Lower lobe of right lung (tissue), 2 donors: ENCODE data around the gene AKT1. TPM values are rescaled to one million over a fixed set of nuclear protein-coding genes. Genes with fewer than 3 reads are reported as not detected.

Source experiments
- ATAC-seq, 2 donors: fragments of 200-7000 bp; cut with Tn5 transposase; one replicate each; pipeline ENCODE4 v1.9.1; 2020 to 2022; ENCODE audit warnings: mild to moderate bottlenecking in 2 of 2, moderate library complexity in 2 of 2
- DNase-seq: peaks from one replicate; pipeline ENCODE4 v3.0.0-alpha.2; 2020
- H3K27ac ChIP-seq: fragments of 200-600 bp; one replicate; pipeline ENCODE4 v1.8.0; 2022
- H3K27me3 ChIP-seq: fragments of 200-600 bp; one replicate; pipeline ENCODE4 v1.8.0; 2022; ENCODE audit warnings: low read depth
- H3K36me3 ChIP-seq: fragments of 200-600 bp; one replicate; pipeline ENCODE4 v1.8.0; 2022; ENCODE audit warnings: mild to moderate bottlenecking
- H3K4me1 ChIP-seq: fragments of 200-600 bp; one replicate; pipeline ENCODE4 v1.8.0; 2022
- H3K4me3 ChIP-seq: fragments of 200-600 bp; one replicate; pipeline ENCODE4 v1.8.0; 2022; ENCODE audit warnings: mild to moderate bottlenecking
- H3K9me3 ChIP-seq: fragments of 200-600 bp; one replicate; pipeline ENCODE4 v1.8.0; 2022
- CTCF ChIP-seq: fragments of 200-600 bp; IDR thresholded peaks from one replicate; pipeline ENCODE4 v1.8.0; 2022; ENCODE audit warnings: antibody characterized with exemption, mild to moderate bottlenecking
- intact Hi-C: fragments of 100-400 bp; cut with DNase I; formaldehyde crosslinking; loops from one replicate; pipeline ENCODE4 v1.11.0; 2022
- total RNA-seq: library from RNA; stranded (reverse); fragmentation: NEBNext Ultra II Directional; extraction: Animal tissue kit (Norgen Biotek cat#: 25700); gene quantifications from one replicate; pipeline ENCODE4 v1.2.1, GENCODE V29; 2021
- donor health status: DM: no; HTN: yes; CAD: no; lungs with severe emphysema.

AKT1 gene
- total RNA-seq, 1 donor from 2014 or later = 154 TPM

- peak; percentile 83 for DNase-seq
- Histone ChIP-seq H3K4me1 (peaks cover 15% of the 10 kb centered on the region), H3K27me3 (no peaks in the 10 kb centered on the region), H3K4me3 (peak within 1 kb of the TSS; percentile 84), H3K36me3 (peaks cover 19% of the 10 kb centered on the region), H3K27ac (peak within 1 kb of the TSS; percentile 69), H3K9me3 (no peaks in the 10 kb centered on the region)
- intact Hi-C loops = no loop called here
- TF ChIP-seq CTCF = peak; percentile 96
- ATAC-seq = peak; percentile 87 to 90
Observed at GRCh38 chr14:104723651-104724406, 71.7 kb downstream of the AKT1 start, which contains the start of gene ADSS1. ADSS1 (plus strand) TSS chr14:104724229; CDS start chr14:104724271, 42 bp downstream.

DNA sequence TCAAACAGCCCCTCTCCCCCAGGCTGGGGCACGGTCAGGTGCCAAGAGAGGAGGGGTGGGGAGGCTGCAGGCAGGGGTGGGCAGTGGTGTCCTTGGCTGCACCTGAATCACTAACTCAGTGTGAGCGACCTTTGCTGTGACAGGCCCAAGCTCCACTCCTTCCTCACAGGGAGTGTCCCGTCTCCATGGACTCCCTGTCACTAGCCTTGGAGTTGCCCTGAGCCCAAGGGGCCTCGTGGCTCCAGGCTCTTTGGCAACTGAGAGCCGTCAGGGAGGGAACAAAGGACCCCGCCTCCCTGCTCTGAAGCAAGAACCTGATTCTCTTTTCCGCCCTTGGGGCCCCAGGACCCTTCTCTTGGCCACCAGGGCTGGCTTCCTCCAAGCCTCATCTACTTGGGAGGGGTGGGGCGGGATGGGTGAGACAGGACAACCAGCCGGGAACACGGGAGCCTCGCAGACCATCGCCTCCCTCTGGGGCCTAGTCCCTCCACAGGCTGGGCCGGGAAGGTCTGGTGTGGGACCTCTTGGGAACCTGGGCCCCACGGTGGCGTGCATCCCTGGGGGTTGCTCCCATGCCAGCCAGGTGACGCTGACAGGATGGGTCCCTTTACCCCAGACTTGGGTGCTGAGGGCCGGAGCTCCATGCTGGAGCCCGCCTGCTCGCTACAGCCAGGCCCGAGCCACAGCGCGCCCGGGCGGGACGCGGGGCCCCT lies 72.5 kb downstream of the AKT1 start:
- Histone ChIP-seq H3K36me3 (peaks cover 24% of the 10 kb centered on the region), H3K4me3 (peak overlapping the region; percentile 84), H3K4me1 (peaks cover 15% of the 10 kb centered on the region), H3K27ac (peak overlapping the region; percentile 69), H3K9me3 (no peaks in the 10 kb centered on the region), H3K27me3 (no peaks in the 10 kb centered on the region)
- DNase-seq (no peak), ATAC-seq (no peak)
- TF ChIP-seq CTCF = no peak
- intact Hi-C loops = no loop called here

GRCh38 chr14:104721505-104722431 lies 73.8 kb downstream of the AKT1 start:
- Histone ChIP-seq H3K27ac (no peak overlapping the region), H3K36me3 (peaks cover 30% of the 10 kb centered on the region), H3K9me3 (no peaks in the 10 kb centered on the region), H3K27me3 (no peaks in the 10 kb centered on the region), H3K4me3 (no peak overlapping the region), H3K4me1 (peaks cover 15% of the 10 kb centered on the region)
- DNase-seq = no peak
- no peak for TF ChIP-seq CTCF
- ATAC-seq = no peak
- intact Hi-C loops = no loop called here

Other genes with a start within 250 kb of the AKT1 start
- gene C14orf180, start 216.0 kb downstream of the AKT1 start, total RNA-seq = 0.18 TPM
- not detected for gene TMEM179, start 191.0 kb downstream of the AKT1 start, total RNA-seq
- gene INF2, start 106.1 kb downstream of the AKT1 start, total RNA-seq = 116 TPM
- 5.1 TPM for gene ADSS1, start 71.5 kb downstream of the AKT1 start, total RNA-seq
- 66.3 TPM for gene SIVA1, start 42.6 kb downstream of the AKT1 start, total RNA-seq
- gene ZBTB42, start 5.4 kb upstream of the AKT1 start, total RNA-seq = 13.1 TPM
- gene CEP170B, start 69.5 kb upstream of the AKT1 start, total RNA-seq = 24.7 TPM
- gene PLD4, start 129.1 kb upstream of the AKT1 start, total RNA-seq = 1.2 TPM
- gene AHNAK2, start 182.6 kb upstream of the AKT1 start, total RNA-seq = 10.8 TPM
- gene CLBA1, start 190.0 kb upstream of the AKT1 start, total RNA-seq = 10.5 TPM
- gene CDCA4, start 225.3 kb upstream of the AKT1 start, total RNA-seq = 6.9 TPM